GM04504 (cell line): Measurements from ENCODE around the gene NAALADL2.

Experiments
- DNase-seq: peaks from one replicate; pipeline ENCODE4 v3.0.0-alpha.2; 2012; ENCODE audit warnings: low read depth

NAALADL2 gene

DNA sequence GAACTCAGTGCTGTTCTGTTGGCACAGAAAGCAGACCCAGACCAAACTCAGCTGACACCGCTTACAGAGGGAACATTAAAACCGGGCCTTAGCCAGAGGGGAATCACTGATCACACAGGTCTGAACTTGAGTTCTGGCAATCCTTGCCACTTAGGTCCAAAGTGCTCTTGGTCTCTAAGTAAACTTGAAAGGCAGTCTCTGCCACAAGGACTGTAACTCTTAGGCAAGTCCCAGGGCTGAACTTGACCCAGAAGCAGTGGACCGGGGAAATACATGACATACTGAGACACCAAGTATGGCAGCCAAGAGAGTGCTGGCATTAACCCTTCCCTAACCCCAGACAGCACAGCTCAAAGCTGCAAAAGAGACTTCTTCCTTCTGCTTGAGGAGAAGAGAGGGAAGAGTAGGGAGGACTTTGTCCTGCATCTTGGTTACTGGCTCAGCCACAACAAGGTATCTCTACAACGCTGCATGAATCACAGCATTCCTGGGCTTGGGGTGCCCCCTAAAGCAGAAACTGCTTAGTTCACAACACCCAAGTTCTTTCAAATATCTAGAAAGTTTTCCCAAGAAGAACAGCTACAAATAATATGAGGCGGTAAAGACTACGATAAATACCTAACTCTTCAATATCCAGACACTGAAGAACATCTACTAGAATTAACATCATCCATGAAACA lies 32.5 kb downstream of the NAALADL2 start:
- no peak for DNase-seq

DNA sequence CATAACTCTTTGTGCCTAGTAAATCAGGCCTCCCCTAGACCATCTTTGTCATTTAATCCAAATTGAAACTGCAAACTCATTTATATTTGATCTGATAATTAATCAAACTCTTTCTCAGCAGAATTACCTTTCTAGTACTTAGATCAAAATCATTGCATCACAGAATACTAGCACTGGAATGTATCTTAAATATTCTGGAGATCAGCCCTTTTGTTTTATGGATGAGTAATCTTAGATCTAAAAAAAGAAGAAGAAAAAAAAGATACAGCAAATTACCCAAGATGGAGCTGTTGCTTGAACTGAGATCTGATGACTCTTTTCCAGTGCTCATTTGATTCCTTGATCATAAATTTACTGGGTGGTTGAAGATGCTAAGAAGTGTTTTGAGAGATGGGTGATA lies 47.9 kb downstream of the NAALADL2 start:
- DNase-seq, result no peak

DNA sequence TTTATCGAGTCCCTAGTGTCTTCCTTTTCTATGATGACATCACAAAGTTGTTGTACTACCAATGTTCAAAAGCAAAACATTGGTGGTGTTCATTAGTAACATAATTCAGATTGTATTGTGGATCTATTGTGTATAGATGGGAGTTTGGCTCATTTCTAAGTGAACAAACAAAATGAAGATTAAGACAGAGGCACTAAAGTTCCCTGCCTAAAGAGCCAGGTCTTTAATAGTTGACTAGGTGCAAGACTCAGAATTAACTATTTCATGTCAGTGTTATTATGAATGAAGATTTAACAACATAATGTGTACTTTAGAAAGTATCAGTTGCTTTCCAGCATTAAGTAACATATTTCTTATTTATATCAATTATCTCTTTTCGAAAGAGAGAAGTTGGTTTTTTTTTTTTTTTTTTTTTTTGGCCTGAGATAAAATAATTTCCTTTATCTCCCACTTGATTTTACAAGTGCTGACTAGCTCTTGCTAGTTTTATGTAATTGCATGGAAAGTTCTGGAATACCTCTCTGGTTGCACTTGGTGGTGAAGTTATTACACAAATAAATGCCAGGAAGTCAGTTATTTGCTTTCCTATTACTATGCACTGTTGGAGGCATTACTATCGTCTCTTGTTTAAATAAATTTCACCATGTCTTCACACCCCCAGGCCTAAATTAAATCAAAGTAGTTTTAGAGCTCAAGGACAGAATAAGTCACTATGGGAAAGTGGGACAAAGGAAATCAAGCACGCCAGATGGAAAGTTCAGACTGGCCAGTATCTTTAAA lies 48.7 kb downstream of the NAALADL2 start:
- no peak for DNase-seq

DNA sequence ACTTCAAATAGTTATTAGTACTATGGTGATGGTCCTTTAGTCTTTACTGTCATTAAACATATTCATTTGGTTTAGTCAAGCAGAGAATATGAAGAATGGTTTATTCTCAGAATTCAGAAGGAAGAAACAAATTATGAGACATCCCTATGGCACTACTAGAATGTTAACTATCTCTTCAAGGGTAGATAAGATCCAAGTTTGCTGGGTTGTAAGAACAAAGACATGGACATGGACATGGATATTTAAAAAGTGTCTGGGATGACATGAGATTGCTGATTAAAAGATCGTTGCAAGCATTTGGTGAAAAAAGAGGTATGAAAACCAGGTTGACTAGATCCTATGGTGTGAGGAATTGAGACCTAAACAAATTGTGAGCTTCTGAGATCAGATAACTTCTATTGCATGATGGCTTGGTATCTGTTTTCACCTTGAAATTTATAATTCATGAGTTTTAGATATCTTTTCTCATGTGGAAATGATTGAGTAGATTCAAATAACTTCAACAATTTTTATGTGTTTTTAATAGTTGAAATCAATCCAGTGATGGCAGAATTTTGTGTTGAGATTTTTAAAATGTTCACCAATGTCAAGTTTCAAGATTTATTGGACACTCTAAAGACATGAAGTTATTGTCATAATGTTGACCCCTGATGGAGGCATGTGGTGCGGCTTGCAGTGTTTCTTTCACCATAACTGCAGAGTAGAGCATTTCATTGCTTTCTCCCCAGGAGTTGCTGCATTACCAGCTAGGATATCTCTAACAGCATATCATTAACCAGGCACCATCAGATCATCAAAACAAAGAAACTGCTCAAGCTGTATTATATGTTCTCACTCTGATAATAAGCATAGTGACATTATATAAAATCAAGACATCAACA lies 72.6 kb downstream of the NAALADL2 start:
- no peak for DNase-seq

DNA sequence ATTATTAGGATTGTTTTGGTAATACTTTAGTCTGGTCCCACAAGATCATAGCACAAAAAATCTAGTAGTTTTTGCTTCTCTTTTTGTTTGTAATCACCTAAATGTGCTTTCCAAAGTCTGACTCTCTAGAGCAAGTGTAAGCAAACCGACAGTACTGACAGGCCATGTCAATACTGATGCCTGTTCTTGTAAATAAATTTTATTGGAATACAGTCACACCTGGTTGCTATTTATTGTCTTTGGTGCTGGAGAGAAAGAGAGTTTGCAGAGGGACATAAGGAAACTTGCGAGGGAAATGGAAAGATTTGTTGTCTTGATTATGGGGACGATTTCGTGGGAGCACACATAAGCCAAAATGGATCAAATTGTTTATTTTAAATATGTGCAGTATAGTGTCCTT lies 77.5 kb downstream of the NAALADL2 start:
- no peak for DNase-seq

DNA sequence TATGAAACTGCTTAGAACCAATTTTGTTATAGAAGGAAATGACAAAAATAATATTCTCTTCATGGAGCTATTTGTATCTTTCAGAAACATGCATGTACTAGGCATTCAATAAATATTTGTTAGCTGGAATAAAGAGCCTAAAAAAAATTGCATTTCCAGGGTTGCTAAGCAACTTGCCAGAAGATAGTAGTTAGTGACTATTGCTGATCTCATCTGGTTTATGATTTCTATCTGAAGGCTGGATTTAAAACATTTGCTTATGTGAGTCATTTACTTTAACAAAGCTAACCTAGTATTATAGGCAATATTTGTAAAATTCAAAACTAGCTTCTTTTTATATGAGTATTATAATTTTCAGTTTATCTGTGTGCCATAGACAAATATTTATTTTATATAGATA lies 78.3 kb downstream of the NAALADL2 start:
- DNase-seq, result peak; percentile 49

DNA sequence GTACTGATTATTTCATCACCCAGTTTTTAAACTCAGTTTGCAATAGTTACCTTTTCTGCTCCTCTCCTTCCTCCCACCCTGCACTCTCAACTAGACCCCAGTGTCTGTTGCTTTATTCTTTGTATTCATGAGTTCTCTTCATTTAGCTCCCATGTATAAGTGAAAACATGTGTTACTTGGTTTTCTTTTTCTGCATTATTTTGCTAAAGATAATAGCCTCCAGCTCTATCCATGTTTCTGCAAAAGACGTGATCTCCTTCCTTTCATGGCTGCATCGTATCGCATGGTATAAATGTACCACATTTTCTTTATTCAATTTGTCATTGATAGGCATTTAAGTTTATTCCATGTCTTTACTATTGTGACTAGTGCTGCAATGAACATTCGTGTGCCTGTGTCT lies 79.0 kb downstream of the NAALADL2 start:
- no peak for DNase-seq

DNA sequence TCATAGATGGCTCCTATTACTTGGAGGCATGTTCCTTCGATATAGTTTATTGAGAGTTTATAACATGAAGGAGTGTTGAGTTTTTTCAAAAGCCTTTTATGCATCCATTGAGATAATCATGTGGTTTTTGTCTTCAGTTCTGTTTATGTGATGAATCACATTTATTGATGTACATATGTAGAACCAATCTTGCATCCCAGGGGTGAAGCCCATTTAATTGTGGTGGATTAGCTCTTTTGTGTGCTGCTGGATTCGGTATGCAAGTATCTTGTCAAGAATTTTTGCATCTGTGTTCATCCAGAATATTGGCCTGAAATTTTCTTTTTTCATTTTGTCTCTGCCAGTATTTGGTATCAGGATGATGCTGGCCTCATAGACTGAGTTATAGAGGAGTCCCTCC lies 81.0 kb downstream of the NAALADL2 start:
- no peak for DNase-seq

DNA sequence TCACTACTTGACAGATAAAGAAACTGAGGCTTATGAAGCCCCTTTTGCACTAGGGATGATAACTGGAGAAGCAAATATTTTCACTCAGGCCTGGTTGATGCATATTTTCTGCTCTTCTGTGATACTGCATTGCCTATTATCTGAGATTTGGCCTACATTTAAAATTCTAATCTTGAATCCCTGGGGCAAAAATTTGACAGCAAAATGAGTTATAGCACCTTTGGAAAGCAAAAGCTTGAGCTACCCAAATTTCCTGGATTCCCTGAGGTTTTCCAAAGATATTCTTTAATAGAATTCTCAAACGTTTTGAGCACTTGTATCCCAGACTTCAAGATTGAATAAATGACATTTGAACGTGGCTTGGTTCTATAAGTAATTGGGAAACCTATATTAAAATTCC lies 86.1 kb downstream of the NAALADL2 start:
- DNase-seq, result no peak

DNA sequence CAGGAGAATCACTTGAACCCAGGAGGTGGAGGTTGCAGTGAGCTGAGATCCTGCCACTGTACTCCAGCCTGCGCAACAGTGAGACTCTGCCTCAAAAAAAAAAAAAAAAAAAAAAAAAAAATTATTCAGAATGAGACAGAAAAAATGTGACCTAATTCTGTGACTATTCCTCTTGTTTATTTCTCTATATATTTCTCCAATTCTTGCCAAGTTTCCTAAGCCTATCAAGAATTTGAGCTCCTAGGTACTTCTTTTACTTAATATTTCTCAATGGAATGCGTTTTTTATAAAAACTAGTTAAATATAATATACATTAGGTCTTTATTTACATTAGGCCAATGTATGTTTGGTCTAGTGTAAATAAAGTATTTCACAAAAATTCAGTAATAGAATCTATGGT lies 86.8 kb downstream of the NAALADL2 start:
- DNase-seq, result no peak

DNA sequence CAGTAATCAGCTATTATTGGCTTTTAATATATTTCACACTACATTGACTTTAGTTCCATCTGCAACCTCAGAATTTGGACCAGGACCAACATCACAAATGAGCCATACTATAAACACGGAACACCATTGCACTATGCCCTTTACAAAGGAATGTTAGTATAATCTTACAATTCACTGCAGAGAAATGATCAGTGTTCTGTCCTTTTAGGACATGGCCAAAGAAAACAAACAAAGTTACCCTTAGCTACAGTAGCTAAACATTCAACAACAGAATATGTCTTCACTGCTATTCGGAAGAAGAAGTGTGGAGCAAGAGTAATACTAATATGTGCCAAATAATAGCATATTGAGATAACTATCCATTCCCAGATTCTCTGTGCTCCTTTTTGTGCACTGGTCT lies 90.4 kb downstream of the NAALADL2 start:
- DNase-seq, result peak; percentile 47

DNA sequence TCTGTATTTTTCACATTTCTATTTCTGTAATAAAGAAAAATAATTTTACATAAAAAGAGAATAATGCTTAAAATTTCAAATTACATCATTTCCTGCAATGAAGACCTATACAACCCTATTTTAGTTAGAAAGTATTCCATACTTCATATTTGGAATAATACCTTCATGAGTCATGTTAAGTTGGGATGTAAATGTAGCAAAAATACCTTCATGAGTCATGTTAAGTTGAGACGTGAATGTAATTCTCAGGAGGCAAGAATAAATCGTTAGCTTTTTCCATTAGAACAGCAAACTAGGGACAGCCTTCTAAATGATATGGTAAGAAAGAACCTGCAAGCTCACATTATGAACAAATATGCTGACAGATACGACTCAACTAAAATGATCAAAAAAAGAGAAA lies 91.9 kb downstream of the NAALADL2 start:
- DNase-seq, result no peak

DNA sequence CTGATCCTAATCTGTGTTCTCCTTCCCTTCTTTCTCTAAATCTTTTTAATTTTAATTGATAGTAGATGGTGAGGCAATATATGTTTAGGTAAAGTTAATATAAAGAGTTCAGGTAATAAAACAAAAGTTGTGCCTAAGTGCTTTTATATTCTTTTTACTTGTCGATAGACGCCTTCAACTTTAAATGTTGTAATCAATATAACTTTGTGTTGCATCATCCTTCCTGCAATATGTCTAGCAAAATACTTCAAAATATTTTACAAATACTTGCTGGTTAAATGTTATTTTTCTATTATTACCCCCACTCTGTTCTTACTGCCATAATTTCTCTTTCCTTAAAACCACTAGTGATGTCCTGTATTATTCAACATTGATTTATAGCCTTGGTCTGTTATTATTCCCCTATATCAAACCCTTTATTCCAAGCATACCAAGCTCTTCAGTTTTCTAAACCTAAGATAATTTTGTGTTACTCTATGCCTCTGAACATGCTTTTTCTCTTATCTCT lies 92.4 kb downstream of the NAALADL2 start:
- no peak for DNase-seq

DNA sequence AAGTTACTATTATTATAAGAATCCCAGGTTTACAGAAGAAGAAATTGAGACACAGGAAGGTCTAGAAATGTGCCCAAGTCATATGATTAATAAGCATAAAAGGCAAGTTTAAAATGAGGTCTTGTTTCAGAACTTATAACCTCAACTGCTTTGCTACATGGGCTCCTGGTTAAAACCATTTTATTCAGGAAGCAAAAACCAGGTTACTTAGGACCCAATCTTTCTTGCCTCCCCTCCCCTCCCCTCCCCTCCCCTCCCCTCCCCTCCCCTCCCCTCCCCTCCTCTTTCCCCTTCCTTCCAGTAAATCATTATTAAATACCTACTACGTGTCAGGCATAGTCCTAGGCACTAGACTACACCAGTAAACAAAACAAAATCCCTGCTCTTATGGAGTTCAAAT lies 93.9 kb downstream of the NAALADL2 start:
- no peak for DNase-seq

DNA sequence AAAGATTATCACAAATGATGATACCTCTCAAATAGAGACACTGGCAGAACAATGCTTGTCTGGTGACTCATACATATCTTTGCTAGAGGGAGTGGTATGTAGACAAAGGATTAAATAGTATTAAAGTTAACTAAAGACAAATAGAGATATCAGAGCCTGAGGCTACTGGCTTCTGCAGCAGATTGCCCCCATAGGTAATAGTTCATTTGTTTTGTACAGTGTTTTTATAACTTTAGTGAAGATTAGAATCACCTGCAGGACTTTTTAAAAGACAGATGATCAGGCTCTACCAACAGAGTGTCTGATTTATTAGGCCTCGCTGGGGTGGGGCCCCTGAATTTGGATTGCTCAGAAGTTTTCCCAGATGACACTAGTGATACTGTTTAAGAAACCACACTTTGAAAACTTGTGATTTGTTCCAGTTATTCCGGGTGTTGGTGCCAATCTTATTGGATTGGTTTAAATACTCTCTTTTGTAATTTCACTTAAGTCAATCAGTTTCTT lies 96.4 kb downstream of the NAALADL2 start:
- DNase-seq, result no peak

DNA sequence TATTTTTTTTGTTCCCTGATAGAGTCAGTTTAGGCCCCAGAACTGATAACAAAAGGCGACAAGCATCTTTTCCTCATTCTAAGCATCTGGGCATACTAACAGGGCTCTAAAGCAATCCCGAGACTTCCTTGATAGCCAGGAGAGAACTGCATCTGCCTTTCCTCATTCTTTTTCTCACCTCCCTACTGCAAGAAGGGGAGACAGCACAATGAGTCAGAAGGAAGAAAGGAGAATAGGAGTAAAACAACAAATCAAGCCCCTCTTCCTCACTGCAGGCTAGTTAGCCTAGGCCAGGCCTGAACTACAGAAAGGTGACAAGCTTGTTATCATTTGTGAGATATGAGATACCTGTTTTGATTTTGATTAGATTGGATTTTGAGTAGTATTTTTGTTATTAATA lies 97.9 kb downstream of the NAALADL2 start:
- no peak for DNase-seq

DNA sequence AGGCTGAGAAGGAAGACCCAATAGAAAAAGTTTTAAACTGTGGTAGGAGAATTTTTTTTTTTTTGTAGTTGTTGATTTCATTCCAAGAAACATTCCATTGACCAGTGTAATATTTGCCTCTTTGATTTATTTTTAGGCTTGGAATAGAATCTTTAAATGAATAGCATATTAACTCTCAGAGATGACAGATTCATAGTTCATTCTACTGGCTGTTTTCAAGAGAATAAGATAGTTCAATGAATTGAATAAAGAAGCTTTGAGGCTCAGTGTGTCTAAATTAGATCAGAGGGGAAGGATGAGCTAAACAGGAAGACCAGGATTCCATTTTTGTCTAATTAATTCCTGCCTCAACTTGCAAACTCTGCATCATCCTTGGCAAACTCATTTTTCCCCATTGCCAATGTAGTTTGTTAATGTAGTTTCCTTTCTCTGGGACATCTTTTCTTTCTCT lies 98.4 kb downstream of the NAALADL2 start:
- peak; percentile 59 for DNase-seq

DNA sequence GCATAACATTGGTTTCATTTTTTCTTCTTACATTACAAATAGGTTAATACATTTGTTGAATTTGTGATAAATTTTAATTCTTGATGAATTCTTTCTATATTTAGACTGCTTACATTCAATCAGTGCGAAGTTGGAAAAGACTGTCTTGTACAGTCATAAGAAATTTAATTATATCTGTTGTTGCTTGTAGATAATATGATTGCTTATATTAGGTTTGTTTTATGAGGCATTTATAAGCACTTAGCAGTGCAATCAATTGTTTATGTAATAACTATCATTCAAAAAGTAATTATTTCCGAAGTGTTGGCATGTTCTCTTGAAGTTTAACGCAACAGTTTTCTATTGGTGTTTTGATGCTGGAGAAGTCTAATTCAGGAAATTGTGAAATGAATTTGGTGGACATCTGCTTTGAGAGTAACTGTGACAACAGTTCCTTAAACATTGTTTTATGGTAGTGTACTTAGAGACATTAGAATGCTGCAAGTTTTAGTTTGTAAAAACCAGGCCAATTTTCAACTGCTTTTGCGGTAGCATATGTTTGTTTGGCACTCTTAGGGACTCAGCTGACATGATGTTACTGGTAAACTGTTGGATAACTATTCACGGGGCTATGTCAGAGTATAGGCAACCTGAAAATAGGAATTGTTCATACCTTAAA lies 99.7 kb downstream of the NAALADL2 start:
- DNase-seq, result peak; percentile 53

DNA sequence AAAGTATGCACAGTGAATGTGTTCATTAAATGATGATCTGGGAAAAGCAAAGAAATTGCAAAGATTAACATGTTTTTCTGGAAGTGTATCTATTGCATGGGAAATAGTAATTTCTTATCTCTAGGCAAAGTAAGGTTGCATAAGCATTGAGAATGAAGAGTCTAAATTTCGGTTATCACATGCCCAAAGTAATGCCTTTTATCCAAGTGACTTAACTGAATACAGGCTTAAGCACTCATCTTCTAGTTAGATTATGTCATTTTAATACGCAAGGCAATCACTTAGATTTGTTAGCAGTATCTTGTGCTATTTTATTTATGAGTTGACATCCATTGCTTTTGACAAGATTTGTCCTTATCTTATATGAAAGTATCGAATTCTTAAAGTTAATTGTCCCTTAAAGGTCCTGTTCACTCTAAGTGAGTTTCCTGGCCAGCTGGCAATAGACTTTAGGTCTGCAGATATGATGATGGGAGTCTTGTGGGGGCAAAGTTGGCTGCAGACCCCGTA lies 100.5 kb downstream of the NAALADL2 start:
- no peak for DNase-seq

DNA sequence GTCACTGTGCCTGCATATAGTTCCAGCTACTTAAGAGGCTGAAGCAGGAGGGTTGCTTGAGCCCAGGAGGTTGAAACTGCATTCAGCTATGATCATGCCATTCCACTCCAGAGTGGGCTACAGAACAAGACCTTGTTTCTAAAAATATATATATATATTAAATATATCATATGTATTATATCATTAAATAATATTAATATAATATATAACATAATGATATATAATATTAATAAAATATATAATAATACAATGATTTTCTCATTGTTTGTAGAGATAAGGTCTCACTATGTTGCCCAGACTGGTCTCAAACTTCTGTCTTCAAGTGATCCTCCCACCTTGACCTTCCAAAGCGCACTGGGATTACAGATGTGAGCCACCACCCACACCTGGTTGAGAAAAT lies 101.8 kb downstream of the NAALADL2 start:
- DNase-seq, result no peak

DNA sequence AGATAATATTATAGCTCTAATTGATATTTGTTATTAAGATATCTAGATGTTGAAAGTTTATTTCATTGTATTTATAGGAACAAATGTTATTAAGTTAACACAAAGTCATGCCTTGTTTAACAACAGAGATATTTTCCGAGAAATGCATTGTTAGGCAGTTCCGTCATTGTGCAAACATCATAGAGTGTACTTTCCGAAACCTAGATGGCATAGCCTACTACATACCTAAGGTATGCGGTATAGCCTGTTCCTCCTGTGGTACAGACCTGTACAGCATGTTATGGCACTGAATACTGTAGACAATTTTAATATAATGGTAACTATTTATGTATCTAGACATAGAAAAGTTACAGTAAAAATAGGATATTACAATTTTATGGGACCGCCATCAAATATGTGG lies 114.3 kb downstream of the NAALADL2 start:
- DNase-seq, result no peak

DNA sequence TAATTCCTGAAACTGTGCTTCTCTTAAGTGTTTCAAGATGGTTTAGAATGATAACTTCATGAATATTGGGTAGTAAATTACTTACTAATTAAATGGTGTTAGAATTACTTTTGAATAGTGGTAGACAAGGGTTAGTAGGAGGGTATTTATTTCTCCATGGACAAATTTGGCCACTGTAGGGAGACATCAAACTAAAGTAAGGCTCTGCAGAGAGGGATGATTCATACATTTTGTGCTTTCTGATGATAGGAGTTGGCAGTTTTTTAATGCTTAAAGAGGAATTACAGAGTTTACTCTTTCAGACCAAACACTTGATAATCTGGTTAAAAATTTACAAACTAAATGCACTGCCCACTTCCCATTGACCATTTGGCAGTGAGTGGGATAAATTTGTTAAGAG lies 127.6 kb downstream of the NAALADL2 start:
- DNase-seq, result no peak
